NOMO-1 treated with dmso at 0.1 percent for 144 hours (cell line): Measurements from ENCODE around the gene CADPS2.

Experiments
- DNase-seq: peaks from one replicate; lab custom pipeline; 2025; ENCODE audit not compliant: unreplicated experiment; lab: John Stamatoyannopoulos, UW

Gene CADPS2

GRCh38 chr7:122770686-122771335 lies 115.4 kb downstream of the CADPS2 start:
- no peak for DNase-seq

GRCh38 chr7:122768827-122769226 lies 117.4 kb downstream of the CADPS2 start:
- DNase-seq, result no peak

GRCh38 chr7:122767339-122767738 lies 118.9 kb downstream of the CADPS2 start:
- DNase-seq, result no peak

- DNase-seq, result no peak
Measured at GRCh38 chr7:122766593-122766992, 119.7 kb downstream of the CADPS2 start.

- no peak for DNase-seq
Measured at GRCh38 chr7:122764902-122765301, 121.4 kb downstream of the CADPS2 start.

- no peak for DNase-seq
Measured at GRCh38 chr7:122764020-122764419, 122.2 kb downstream of the CADPS2 start.

- no peak for DNase-seq
Measured at GRCh38 chr7:122762071-122762470, 124.2 kb downstream of the CADPS2 start.

GRCh38 chr7:122758501-122758900 lies 127.8 kb downstream of the CADPS2 start:
- DNase-seq, result no peak

GRCh38 chr7:122756860-122757259 lies 129.4 kb downstream of the CADPS2 start:
- no peak for DNase-seq

GRCh38 chr7:122755696-122756095 lies 130.6 kb downstream of the CADPS2 start:
- no peak for DNase-seq

GRCh38 chr7:122752583-122752982 lies 133.7 kb downstream of the CADPS2 start:
- no peak for DNase-seq

GRCh38 chr7:122750389-122750788 lies 135.9 kb downstream of the CADPS2 start:
- DNase-seq, result no peak

- no peak for DNase-seq
Measured at GRCh38 chr7:122748195-122748594, 138.1 kb downstream of the CADPS2 start.

- no peak for DNase-seq
Measured at GRCh38 chr7:122746948-122747347, 139.3 kb downstream of the CADPS2 start.

- no peak for DNase-seq
Measured at GRCh38 chr7:122743211-122743610, 143.0 kb downstream of the CADPS2 start.

- DNase-seq, result no peak
Measured at GRCh38 chr7:122738947-122739346, 147.3 kb downstream of the CADPS2 start.

- no peak for DNase-seq
Measured at GRCh38 chr7:122736183-122736582, 150.1 kb downstream of the CADPS2 start.

- no peak for DNase-seq
Measured at GRCh38 chr7:122727759-122728158, 158.5 kb downstream of the CADPS2 start.

- DNase-seq, result no peak
Measured at GRCh38 chr7:122727354-122727753, 158.9 kb downstream of the CADPS2 start.

GRCh38 chr7:122726881-122727280 lies 159.4 kb downstream of the CADPS2 start:
- DNase-seq, result no peak

GRCh38 chr7:122724366-122724765 lies 161.9 kb downstream of the CADPS2 start:
- no peak for DNase-seq

GRCh38 chr7:122719010-122719578 lies 167.2 kb downstream of the CADPS2 start:
- DNase-seq, result no peak
